Measurements from ENCODE around the gene MAGI2. TPM values are rescaled to one million over a fixed set of nuclear protein-coding genes. Genes with fewer than 3 reads are reported as not detected.

Gene MAGI2
- polyA plus RNA-seq, 1 donor = 4.2 TPM

DNA sequence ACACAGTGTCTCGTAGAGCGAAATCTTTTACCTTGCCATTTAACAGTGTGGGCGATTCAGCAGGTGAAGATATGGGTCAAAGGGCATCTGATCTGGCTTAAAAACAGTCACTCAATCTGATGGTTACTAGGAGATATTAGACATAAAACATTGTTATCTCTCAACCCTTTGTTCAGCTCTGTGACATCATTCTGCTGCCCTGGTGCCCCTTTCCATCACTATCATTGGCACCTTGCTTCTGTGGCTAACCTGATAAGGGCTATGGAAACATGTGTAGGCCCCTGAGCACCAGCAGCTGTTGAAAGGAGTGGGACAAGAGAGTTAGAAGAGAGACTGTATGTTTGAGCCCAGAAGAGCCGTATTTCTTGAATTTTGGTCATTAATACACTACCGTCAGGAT lies 1004.6 kb downstream of the MAGI2 start:
- DNase-seq = no peak

GRCh38 chr7:78444267-78444666 lies 1009.2 kb downstream of the MAGI2 start:
- DNase-seq = no peak

- DNase-seq = no peak
These were observed 1009.7 kb downstream of the MAGI2 start for GRCh38 chr7:78443811-78444210.

GRCh38 chr7:78441737-78442136 lies 1011.7 kb downstream of the MAGI2 start:
- DNase-seq = no peak

GRCh38 chr7:78438433-78438832 lies 1015.0 kb downstream of the MAGI2 start:
- no peak for DNase-seq

GRCh38 chr7:78437118-78437517 lies 1016.3 kb downstream of the MAGI2 start:
- DNase-seq = no peak

- DNase-seq = no peak
These were observed 1018.1 kb downstream of the MAGI2 start for GRCh38 chr7:78435355-78435754.

DNA sequence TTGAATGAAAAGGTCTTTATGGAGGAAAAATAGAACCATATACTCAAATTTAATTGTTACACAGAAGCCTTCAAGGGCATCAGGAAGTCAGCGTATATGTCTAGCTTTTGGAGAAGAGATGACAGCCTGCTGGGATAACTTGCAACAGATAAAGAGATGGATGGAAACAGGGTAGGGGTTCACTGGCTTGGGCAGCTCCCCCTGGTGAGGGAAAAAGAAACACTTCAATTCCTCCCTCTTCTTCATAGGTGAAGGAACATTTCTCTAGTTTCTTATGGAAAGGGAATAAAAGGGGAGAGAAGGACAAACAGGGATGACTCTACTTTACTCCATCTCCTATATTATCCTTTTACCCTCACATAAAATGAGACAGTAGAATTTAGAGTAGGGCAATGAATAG lies 1019.2 kb downstream of the MAGI2 start:
- no peak for DNase-seq

- no peak for DNase-seq
These were observed 1020.0 kb downstream of the MAGI2 start for GRCh38 chr7:78433421-78433820.

DNA sequence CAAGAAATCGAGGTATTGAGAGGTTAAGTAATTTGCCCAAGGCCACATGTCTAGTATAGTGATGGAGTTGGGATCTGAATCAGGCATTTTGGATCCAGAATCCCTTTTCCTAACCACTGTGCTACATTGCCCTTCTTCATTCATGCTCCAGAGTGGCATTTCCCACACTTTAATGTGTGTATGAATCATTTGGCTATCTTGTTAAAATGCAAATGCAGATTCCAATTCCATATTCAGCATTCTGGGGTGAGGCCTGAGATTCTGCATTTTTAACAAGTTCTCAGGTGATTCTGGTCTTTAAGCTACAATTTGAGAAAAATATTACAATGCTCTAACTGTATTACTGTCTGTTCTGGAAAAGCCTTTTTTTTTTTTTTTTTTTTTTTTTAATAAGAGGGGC lies 1023.6 kb downstream of the MAGI2 start:
- no peak for DNase-seq

- DNase-seq = no peak
These were observed 1026.3 kb downstream of the MAGI2 start for GRCh38 chr7:78427209-78427608.

GRCh38 chr7:78420001-78420400 lies 1033.5 kb downstream of the MAGI2 start:
- DNase-seq = no peak

DNA sequence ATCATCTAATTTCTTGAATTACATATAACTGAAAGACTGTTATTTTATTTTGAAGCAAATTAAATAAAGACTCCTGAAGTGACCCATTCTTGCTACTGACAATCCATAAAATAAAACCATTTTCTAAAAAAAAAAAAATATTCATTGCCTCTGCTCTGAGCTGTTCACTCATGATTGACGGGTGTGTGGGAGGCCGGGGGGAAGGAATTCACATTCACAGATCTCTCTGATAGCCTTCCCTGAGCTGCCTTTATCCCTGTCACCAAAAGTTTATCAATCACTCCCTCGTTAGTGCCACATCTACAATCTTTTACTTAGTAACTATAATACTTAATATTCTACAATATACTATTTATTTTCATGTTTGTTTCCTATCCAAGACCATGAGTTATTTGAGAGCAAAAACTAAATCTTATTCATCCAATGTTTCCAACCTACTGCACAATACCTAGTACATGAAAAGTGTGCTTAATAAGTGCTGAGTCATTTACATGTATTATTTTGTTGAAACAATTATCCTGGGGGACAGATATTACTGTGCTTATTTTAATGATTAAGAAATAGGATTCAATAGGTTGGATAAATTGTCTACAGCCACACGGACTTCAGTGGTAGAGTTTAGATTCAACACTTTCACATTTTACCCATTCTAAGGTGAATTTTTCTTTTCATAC lies 1036.2 kb downstream of the MAGI2 start:
- no peak for DNase-seq

- no peak for DNase-seq
These were observed 1039.9 kb downstream of the MAGI2 start for GRCh38 chr7:78413568-78413967.

- DNase-seq = no peak
These were observed 1041.1 kb downstream of the MAGI2 start for GRCh38 chr7:78412216-78412858.

DNA sequence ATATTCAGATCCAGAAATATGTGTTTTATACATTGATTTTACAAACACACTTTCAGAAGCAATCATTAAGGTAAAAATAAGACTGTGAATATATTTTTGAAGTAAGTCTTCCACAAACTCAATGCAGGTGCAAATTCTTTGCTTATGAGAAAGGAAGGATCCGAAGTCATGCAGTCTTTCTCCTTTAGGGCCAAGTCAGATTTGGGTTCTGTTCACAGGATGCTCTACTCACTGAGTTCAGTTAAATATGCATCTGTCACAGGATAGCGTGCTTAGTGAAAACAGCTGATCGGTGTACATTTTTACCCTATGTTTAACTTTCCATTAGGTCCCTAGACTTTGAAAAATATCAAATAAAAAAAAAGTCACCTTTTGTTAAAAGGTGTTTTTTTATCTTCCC lies 1046.4 kb downstream of the MAGI2 start:
- peak; percentile 5 for DNase-seq

- peak; percentile 15 for DNase-seq
These were observed 1046.9 kb downstream of the MAGI2 start for GRCh38 chr7:78406531-78406930.

DNA sequence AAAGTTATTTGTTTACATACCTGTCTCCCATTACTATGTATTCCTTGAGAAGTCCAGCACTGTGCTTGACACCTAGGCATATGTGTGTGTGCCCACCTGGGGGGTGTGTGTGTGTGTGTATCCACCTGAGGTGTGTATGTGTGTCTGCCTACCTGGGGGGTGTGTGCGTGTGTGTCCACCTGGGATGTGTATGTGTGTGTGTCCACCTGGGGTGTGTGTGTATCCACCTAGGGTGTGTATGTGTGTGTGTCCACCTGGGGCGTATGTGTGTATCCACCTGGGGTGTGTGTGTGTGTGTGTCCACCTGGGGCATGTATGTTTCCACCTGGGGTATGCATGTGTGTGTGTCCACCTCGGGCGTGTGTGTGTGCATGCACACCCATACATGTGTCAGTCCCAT lies 1051.4 kb downstream of the MAGI2 start:
- no peak for DNase-seq

DNA sequence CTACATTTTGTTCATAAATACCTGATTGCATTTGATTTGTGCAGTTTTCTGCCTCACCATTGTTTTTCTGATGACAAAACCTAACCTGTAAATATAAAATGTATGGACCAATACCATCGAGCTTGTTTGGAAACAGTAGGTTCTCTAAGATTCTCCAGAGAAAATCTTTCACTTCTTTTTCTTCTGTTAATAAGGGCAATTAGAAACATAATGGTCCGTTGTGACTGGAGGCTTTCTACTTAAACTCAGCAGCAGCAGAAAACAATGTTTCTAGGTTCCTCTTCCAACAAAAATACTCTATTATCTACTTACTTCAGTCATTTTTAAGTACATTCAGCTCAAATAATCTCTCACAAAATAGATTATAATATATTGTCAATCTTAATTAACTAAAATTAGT lies 1053.4 kb downstream of the MAGI2 start:
- DNase-seq = no peak

GRCh38 chr7:78399033-78399769 lies 1054.3 kb downstream of the MAGI2 start:
- DNase-seq = no peak

DNA sequence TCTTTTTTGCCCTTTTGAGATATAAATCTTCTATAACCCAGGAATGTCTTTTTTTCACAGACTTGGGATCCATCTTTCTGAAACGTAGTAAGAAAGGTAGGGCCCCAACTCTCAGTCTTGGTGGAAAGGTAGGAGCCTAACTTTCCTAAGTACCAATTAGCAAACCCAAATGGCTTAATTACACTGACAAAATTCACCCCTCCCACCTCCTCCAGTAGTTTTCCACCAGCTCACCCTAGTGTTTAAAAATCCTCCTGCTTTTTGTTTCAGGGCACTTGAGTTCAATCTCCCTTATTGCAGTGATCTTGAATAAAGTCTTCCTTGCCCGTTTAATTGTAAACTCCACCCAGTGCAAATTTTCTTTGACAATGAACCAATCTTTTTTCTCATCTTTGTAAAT lies 1054.9 kb downstream of the MAGI2 start:
- no peak for DNase-seq

- no peak for DNase-seq
These were observed 1055.4 kb downstream of the MAGI2 start for GRCh38 chr7:78398081-78398480.

- no peak for DNase-seq
These were observed 1057.3 kb downstream of the MAGI2 start for GRCh38 chr7:78396210-78396609.

All from hindlimb muscle (tissue), 1 donor.